ENCODE results near the gene CHGA.

DNA sequence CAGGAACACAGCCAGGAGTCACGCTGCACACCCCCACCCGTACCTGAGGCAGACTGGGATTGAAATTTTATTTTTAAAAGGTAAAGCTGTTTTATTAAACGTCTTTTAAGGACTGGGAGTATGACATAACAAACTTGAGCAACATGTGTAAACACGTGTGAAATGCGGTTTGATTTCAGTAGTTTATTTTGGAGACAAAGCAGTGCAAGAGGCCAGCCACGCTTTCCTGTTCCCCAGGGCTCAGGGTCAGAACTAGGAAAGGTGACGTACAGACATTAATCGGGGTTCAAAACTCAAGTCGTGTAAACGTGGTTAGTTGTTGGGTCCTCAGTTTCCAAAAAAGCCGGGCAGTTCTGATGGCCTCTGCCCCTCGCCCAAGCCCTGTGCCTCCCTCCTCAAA, 16.7 kb downstream of the CHGA start:
- TF ChIP-seq, protein P1, sequence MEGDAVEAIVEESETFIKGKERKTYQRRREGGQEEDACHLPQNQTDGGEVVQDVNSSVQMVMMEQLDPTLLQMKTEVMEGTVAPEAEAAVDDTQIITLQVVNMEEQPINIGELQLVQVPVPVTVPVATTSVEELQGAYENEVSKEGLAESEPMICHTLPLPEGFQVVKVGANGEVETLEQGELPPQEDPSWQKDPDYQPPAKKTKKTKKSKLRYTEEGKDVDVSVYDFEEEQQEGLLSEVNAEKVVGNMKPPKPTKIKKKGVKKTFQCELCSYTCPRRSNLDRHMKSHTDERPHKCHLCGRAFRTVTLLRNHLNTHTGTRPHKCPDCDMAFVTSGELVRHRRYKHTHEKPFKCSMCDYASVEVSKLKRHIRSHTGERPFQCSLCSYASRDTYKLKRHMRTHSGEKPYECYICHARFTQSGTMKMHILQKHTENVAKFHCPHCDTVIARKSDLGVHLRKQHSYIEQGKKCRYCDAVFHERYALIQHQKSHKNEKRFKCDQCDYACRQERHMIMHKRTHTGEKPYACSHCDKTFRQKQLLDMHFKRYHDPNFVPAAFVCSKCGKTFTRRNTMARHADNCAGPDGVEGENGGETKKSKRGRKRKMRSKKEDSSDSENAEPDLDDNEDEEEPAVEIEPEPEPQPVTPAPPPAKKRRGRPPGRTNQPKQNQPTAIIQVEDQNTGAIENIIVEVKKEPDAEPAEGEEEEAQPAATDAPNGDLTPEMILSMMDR (IDR thresholded peaks at IDR 0.05): no peak
- TF ChIP-seq ZFX (IDR thresholded peaks at IDR 0.05; ENCODE audit: borderline replicate concordance): no peak
